B cell (primary cell): Measurements from ENCODE around the gene NHP2. TPM values are rescaled to one million over a fixed set of nuclear protein-coding genes. Genes with fewer than 3 reads are reported as not detected.

Experiments used
- ATAC-seq: fragments of 200-7000 bp; cut with Tn5 transposase; one replicate; pipeline ENCODE4 v1.10.0; 2021; ENCODE audit warnings: low read depth, mild to moderate bottlenecking, moderate number of reproducible peaks, moderate library complexity
- CTCF ChIA-PET: fragments of 350-600 bp; sonication (Branson Sonifier 250); formaldehyde crosslinking; loops from one replicate; lab custom pipeline; 2021; ENCODE audit warnings: antibody characterized with exemption, inconsistent platforms; lab: Charles Lee
- POLR2A ChIA-PET: fragments of 350-600 bp; sonication (Branson Sonifier 250); formaldehyde crosslinking; loops from one replicate; lab custom pipeline; 2021; ENCODE audit warnings: antibody characterized with exemption; lab: Charles Lee
- DNase-seq: peaks from one replicate; pipeline ENCODE4 v3.0.0; 2013
- H2AFZ ChIP-seq: 2 replicates; pipeline ENCODE4 v1.6.1; 2012; ENCODE audit warnings: mild to moderate bottlenecking, low read depth, low read length; ENCODE audit not compliant: insufficient read depth, poor library complexity, severe bottlenecking
- H3K27ac ChIP-seq, 2 donors: 1 replicate in 1 of 2; 2 replicates in 1 of 2; pipeline ENCODE4 v1.5.1; 2012 to 2013; ENCODE audit warnings: low read length in 2 of 2, mild to moderate bottlenecking in 2 of 2, moderate library complexity in 1 of 2
- H3K27me3 ChIP-seq, 4 experiments: fragments of 200-600 bp in 1 of 4; sonication (generic) in 1 of 4; replicated peaks in 1 of 4; 1 replicate in 2 of 4; 2 replicates in 2 of 4; pipeline versions ENCODE4 v1.6.1 to v1.7.0; 2013 to 2016; ENCODE audit warnings: low read length in 3 of 4, mild to moderate bottlenecking in 2 of 4, mixed read lengths in 1 of 4, moderate library complexity in 1 of 4; ENCODE audit not compliant: insufficient read depth in 4 of 4, control insufficient read depth in 3 of 4; ENCODE audit errors: control extremely low read depth in 1 of 4
- H3K36me3 ChIP-seq, 2 experiments: replicated peaks in 1 of 2; 1 replicate in 1 of 2; 2 replicates in 1 of 2; pipeline versions ENCODE4 v1.6.1 to v1.7.1; 2013; ENCODE audit warnings: low read length in 1 of 2; ENCODE audit not compliant: insufficient read depth in 2 of 2, control insufficient read depth in 1 of 2; ENCODE audit errors: control extremely low read depth in 1 of 2, extremely low read depth in 1 of 2
- H3K4me1 ChIP-seq, 2 donors: fragments of 200-600 bp in 1 of 2; sonication (generic) in 1 of 2; 1 replicate in 1 of 2; 2 replicates in 1 of 2; pipeline versions ENCODE4 v1.5.1 to v1.6.1; 2013 to 2017; ENCODE audit warnings: low read length in 2 of 2; ENCODE audit not compliant: control insufficient read depth in 2 of 2, insufficient read depth in 2 of 2
- H3K4me2 ChIP-seq: replicated peaks from 2 replicates; pipeline ENCODE3; 2012; ENCODE audit warnings: mild to moderate bottlenecking, low read depth, low read length; ENCODE audit not compliant: poor library complexity, severe bottlenecking
- H3K4me3 ChIP-seq, 5 experiments: fragments of 200-600 bp in 1 of 5; sonication (generic) in 1 of 5; 1 replicate in 3 of 5; 2 replicates in 2 of 5; pipeline versions ENCODE4 v1.5.1 to v1.7.0; 2011 to 2016; ENCODE audit warnings: low read length in 4 of 5, mild to moderate bottlenecking in 4 of 5, low read depth in 2 of 5, control low read depth in 1 of 5, moderate library complexity in 1 of 5; ENCODE audit not compliant: insufficient read depth in 1 of 5; ENCODE audit errors: control extremely low read depth in 1 of 5, extremely low read depth in 1 of 5
- H3K79me2 ChIP-seq: fragments of 200-600 bp; sonication (generic); one replicate; pipeline ENCODE4 v1.6.0; 2016; ENCODE audit warnings: low read length; ENCODE audit not compliant: control insufficient read depth, insufficient read depth
- H3K9ac ChIP-seq: fragments of 200-600 bp; sonication (generic); 2 replicates; pipeline ENCODE4 v1.6.1; 2017; ENCODE audit warnings: mild to moderate bottlenecking, low read length, moderate library complexity
- H3K9me3 ChIP-seq, 3 donors: one replicate each; pipeline versions ENCODE4 v1.6.1 to v1.7.1; 2013; ENCODE audit warnings: low read length in 2 of 3; ENCODE audit not compliant: control insufficient read depth in 2 of 3, insufficient read depth in 1 of 3; ENCODE audit errors: control extremely low read depth in 1 of 3
- H4K20me1 ChIP-seq: 2 replicates; pipeline ENCODE4 v1.6.0; 2012; ENCODE audit warnings: mild to moderate bottlenecking, low read length; ENCODE audit not compliant: insufficient read depth, control insufficient read depth, poor library complexity, severe bottlenecking
- H3K27ac Mint-ChIP-seq: one replicate; pipeline ENCODE4 v1.8.0; 2021; ENCODE audit warnings: mixed read lengths
- H3K27me3 Mint-ChIP-seq: one replicate; pipeline ENCODE4 v1.8.0; 2021; ENCODE audit warnings: mixed read lengths
- H3K4me1 Mint-ChIP-seq: one replicate; pipeline ENCODE4 v1.8.0; 2021; ENCODE audit warnings: mixed read lengths
- H3K4me3 Mint-ChIP-seq: one replicate; pipeline ENCODE4 v1.8.0; 2021; ENCODE audit warnings: mixed read lengths
- H3K9me3 Mint-ChIP-seq: one replicate; pipeline ENCODE4 v1.8.0; 2022; ENCODE audit warnings: mixed read lengths; ENCODE audit not compliant: insufficient read depth
- EZH2 ChIP-seq: IDR thresholded peaks from 2 replicates; pipeline ENCODE4 v1.6.1; 2012; ENCODE audit warnings: borderline replicate concordance, low read depth, mild to moderate bottlenecking, moderate library complexity, low read length; ENCODE audit not compliant: insufficient read depth, poor library complexity, severe bottlenecking
- WGBS: methylation state at CpG from one replicate; pipeline ENCODE4 v1.1.5; 2013; ENCODE audit warnings: missing lambda C conversion rate; ENCODE audit not compliant: insufficient coverage; 5-methylcytosine and 5-hydroxymethylcytosine counted together
- intact Hi-C: fragments of 100-400 bp; cut with micrococcal nuclease; formaldehyde crosslinking; loops from one replicate; pipeline ENCODE4 v1.10.0; 2022
- polyA plus RNA-seq: library from polyadenylated mRNA; depleted of rRNA; stranded (reverse); fragments of >200 nt; gene quantifications from 2 replicates; pipeline ENCODE4 v1.2.3, GENCODE V29; 2012
- total RNA-seq, 2 donors: library from RNA; stranded (reverse); fragments of 120-200 nt in 1 of 2; gene quantifications; 1 replicate in 1 of 2; 2 replicates in 1 of 2; pipeline versions ENCODE4 v1.2.3 to v1.2.4, GENCODE V29; 2013 to 2022
- TF ChIP-seq, protein P1 (sequence below): fragments of 200-600 bp; IDR thresholded peaks from one replicate; pipeline ENCODE4 v1.8.0; 2022; ENCODE audit warnings: antibody characterized with exemption, mild to moderate bottlenecking

The NHP2 gene
- total and polyA plus RNA-seq, 2 donors (not counting 1 experiment from before 2014, with no cell fraction given): 66.0 to 99.8 TPM

DNA sequence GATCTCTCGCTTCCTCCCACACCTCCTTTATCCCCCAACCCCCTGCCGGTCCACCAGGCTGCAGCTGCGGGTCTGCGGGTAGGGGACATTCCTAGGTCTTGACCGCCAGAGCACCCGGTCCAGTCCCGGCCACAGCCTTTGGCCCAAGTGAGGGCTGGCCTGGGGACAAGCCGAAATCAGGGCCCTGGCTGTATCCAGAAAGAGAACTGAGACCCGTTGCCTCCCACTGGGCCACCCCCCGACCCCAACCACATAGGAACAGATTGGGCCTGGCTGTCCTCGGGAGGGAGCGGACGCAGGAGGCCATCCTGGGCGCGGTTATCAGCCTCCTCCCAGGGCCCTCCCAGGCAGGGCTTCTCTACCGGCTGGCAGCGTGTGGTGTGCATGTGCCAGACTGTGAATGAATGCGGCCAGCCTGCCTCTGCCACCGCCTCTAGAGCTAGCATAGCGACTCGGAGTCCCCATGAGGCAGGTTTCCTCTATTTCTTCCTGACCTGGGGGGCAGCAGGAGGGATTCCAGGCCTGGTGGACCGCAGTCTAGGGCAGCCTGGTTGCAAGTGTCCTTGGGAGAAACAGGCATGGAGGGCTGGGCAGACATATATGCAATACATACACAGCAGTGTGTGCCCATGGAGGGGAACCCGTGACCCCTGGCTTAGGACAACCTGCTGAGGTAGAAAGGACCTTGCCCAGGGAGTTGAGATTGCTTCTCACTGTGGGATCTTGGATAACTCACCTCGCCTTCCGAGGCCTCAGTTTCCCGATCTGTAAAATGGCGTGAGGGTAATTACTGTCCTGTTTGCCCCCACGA is 39.2 kb downstream of the NHP2 start:
- TF ChIP-seq EZH2: no peak
- TF ChIP-seq, protein P1, sequence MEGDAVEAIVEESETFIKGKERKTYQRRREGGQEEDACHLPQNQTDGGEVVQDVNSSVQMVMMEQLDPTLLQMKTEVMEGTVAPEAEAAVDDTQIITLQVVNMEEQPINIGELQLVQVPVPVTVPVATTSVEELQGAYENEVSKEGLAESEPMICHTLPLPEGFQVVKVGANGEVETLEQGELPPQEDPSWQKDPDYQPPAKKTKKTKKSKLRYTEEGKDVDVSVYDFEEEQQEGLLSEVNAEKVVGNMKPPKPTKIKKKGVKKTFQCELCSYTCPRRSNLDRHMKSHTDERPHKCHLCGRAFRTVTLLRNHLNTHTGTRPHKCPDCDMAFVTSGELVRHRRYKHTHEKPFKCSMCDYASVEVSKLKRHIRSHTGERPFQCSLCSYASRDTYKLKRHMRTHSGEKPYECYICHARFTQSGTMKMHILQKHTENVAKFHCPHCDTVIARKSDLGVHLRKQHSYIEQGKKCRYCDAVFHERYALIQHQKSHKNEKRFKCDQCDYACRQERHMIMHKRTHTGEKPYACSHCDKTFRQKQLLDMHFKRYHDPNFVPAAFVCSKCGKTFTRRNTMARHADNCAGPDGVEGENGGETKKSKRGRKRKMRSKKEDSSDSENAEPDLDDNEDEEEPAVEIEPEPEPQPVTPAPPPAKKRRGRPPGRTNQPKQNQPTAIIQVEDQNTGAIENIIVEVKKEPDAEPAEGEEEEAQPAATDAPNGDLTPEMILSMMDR: no peak
- intact Hi-C loops: loop anchor here (10.0 kb wide), 1 partner anchor 800 kb away; the partner anchor contains the start of gene MXD3
- Mint-ChIP-seq H3K27ac (peak overlapping the region; percentile 93), H3K27me3 (no peaks in the 10 kb centered on the region), H3K4me3 (peak overlapping the region; percentile 94), H3K4me1 (peaks cover 68% of the 10 kb centered on the region), H3K9me3 (no peaks in the 10 kb centered on the region)
- ChIA-PET CTCF (interaction anchor here (0.6 to 8.6 kb wide), 4 partner anchors 9 to 39 kb away, joined by 3 to 92 read pairs (median 3); partner anchors contain the start of gene NHP2), POLR2A (interaction anchor here (0.6 to 1.4 kb wide), 6 partner anchors 10 to 760 kb away, joined by 3 to 6 read pairs (median 4); partner anchors contain the start of gene NHP2)
- Histone ChIP-seq H3K4me2 (peak overlapping the region; percentile 95), H2AFZ (peak overlapping the region; percentile 64), H3K4me3 (peak overlapping the region; percentile 31 to 85 (median 74)), H3K9me3 (no peaks in the 10 kb centered on the region), H3K27me3 (no peaks in the 10 kb centered on the region), H3K79me2 (peaks cover 8% of the 10 kb centered on the region), H3K36me3 (peaks cover 0 to 2% of the 10 kb centered on the region in 2 experiments), H3K4me1 (peaks cover 56 to 62% of the 10 kb centered on the region in 2 donors), H3K9ac (peak overlapping the region; percentile 73), H4K20me1 (peaks cover 42% of the 10 kb centered on the region), H3K27ac (peak overlapping the region; percentile 86 to 89)
- ATAC-seq: peak; percentile 7
- WGBS: 9% methylated on average over 27 of the region's 28 CpGs
- DNase-seq: peak; percentile 79
